GDM1 (cell line): ENCODE measurements around the gene FAM110D.

Experiments
- DNase-seq: peaks from one replicate; lab custom pipeline; 2025; lab: John Stamatoyannopoulos, UW

Gene FAM110D

GRCh38 chr1:26163684-26164035 is 4.8 kb downstream of the FAM110D start:
- DNase-seq = no peak

DNA sequence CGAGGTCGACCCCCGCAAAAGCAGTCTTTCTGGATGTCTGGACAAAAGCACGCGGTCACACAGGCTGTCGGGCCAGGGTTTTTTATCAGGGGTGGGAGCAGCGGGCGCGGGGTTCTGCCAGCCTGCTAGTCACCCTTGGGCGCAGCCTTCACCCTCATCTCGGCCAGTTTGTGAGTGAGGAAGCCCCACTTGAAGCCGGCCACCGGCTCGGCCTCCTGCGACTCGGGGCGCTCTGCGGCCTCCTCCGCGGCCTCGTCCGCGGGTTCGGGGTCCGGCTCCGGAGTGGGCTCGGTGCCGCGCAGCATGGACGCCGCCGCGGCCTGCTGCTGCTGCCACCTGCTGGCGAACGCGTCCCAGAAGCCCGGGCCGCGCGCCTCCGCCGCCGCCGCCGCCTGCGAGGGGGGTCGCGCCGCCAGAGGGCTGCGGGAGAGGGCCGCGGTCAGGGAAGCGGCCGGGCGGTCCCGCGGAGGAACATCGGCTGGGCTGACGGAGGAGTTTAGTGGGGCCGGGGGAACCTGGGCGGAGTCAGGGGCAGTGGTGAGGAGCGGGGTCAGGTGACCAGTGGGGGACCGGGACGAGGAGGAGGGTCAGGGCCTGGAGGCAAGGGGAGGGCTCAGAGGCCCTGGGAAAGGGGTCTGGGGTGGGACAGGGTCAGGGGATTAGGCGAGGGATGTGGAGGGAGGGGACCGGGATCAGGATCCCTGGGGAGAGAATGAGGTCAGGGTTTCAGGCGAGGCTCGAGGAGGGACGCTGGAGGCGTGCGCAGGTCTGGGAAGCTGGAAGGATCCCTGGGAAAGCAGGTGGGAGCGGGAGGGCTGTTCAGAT is 5.4 kb downstream of the FAM110D start:
- DNase-seq = no peak

GRCh38 chr1:26164861-26165842 is 6.3 kb downstream of the FAM110D start:
- peak; percentile 15 for DNase-seq

DNA sequence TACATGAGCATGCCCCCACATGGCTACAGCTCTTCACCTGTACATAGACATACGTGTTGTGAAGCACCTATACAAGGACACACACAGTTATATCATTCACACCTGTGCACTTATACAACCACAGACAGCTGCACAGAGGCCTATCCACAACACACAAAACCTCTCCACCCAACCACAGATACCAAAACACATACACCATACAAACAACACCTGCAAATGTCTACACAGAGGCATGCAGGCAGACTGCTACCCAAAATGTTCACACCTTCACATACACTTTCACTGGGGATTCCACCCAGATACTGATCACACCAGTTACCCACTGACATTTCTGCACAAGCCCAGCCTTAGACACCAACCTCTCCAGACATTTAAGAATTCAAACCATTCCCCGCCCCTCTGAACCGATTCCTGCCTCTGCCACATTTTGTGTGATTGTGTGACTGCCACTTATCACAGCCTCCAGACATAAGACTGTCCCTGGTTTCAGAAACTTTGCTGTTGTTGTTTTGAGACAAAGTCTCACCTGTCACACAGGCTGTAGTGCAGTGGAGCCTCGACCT is 7.9 kb downstream of the FAM110D start:
- no peak for DNase-seq

GRCh38 chr1:26168410-26169197 is 9.7 kb downstream of the FAM110D start, which contains the start of gene C1orf232:
Gene C1orf232, minus strand, starts transcription at chr1:26168963. Its CDS starts 464 bp downstream, at chr1:26168499.
- DNase-seq = no peak

DNA sequence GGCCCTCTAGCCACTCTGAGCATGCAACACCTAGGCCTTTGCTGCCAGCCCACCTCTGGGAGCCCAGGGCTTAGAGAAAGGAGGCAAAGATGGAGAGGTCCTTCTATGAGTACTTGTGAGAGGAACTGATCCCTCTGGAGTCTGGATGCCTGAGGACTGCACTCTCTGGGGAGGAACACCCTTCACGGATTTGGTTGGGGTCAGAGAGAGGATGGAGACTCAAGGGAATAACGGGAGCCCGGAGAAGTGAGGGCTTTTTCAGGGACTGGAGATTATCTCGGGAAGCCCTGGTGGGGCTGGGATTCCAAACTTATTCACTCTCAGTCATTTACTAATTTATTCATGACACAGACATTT is 10.3 kb downstream of the FAM110D start:
- DNase-seq = no peak

DNA sequence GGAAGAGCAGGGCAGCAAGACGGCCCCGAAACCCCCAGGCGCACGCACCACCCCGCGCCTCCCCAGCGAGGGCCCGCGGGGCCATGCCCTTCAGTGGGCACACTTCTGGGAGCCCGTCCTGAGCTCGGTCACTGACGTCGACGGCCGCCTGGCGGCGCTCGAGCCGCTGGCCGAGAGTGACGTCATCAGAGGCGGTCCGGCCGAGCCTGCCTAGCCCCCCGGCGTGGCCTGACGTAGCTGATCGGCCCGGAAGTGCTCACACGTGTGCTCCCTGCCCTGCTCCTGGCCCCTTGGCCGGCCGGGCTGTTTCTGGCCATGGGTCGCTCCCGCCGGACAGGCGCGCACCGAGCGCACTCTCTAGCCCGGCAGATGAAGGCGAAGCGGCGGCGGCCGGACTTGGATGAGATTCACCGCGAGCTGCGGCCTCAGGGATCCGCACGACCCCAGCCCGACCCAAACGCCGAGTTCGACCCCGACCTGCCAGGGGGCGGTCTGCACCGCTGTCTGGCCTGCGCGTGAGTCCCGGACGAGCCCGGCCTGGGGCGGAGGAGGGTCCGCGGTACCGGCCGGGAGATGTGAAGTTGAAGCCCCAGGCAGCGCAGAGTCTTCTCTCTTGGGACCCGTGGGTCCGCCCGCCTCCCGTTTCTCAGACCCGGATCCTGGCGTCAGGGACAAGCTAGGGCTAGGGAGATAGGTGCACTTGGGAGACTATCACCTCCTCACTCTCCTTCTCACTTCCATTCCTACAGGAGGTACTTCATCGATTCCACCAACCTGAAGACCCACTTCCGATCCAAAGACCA is 11.0 kb downstream of the FAM110D start, which contains the start of gene ZNF593:
Gene ZNF593 (plus strand): TSS at position 240 of the 803 bp plus-strand sequence. CDS start 76 bp downstream, at position 316.
- DNase-seq = peak; percentile 89

DNA sequence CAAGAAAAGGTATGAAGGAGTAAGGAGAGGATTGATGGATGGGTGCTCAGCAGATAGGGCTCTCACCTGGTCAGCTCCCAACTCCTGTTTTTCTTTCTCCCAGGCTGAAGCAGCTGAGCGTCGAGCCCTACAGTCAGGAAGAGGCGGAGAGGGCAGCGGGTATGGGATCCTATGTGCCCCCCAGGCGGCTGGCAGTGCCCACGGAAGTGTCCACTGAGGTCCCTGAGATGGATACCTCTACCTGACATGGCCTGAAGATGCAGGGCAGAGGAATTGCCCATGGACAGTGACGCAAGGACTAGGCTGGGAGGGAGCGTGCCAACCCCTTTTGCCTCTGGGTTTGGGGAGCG is 11.6 kb downstream of the FAM110D start:
- no peak for DNase-seq

DNA sequence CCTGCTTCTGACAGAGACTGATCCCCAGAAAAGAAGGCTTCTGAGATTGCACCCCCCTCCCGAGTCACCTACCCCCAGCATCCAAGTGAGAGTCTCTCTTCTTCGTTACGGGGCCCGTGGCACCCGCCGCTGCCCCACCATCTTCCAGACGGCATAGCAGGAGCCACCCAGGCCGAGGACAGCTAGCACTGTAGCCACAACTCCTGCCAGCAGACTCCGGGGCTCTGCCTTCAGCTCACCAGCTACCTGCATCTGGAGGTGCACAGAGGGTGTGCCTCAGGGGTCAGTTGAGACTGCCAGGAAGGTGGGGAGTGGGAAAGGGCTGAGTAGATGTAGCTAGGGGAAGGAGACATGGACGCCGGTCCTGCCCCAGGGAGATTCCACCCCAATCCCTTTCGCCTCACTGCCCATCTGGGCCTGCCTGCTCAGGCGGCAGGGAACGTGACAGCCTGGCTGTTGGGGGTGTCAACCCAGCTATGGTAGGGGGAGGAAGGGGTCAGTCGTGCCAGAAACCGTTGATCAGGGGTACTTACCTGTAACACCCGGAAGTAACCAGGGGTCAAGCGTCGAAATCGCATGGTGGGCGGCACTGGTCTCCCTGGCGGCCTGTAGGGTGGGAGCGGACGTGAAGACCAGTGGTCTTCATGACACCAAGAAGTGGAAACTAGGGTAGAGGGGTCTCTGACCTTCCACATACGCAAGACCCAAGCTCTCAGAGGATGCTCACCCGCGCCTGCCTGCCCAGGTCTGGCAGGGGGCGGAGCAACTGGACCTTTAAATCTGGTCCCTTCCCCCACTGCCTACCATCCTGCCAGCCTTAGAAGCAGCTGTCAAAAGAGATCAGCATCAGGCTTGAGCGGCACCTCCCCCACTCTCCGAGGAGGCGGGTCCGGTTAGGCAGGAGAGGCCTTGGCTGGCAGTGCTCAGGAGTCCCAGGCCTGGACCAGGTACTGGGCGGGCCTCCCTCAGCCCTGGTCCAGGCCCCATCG is 12.5 kb downstream of the FAM110D start, which contains the start of gene ZNF593OS:
Gene ZNF593OS (minus strand): TSS at position 749 of the 989 bp plus-strand sequence. CDS start 171 bp downstream, at position 578.
- DNase-seq = no peak

GRCh38 chr1:26175346-26175745 is 16.5 kb downstream of the FAM110D start:
- no peak for DNase-seq

DNA sequence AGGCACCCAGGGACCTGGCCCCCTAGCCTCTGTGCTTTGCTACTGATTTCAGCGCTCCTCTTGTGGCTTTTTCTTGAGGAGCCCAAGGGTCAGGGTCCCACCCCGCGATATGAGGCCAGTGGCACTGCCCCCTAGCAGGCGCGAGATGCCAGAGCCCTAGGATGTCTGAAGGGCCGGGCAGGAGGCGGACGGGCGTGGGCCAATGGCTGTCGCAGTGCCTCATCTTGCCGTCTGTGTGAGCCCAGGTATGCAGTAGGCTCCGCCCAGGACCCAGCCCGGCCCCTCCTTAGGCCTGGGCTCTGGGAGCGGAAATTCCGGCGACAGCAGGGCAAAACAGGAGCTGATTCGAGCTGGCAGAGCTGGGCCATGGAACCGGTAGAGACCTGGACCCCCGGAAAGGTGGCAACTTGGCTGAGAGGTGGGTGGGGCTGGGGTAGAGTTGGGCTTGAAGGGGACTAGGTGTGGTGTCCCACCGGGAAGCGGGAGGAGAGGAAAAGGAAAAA is 18.4 kb downstream of the FAM110D start, which contains the start of gene CNKSR1:
Gene CNKSR1 (plus strand): TSS at position 310 of the 503 bp plus-strand sequence. CDS start 57 bp downstream, at position 367.
- DNase-seq = no peak

DNA sequence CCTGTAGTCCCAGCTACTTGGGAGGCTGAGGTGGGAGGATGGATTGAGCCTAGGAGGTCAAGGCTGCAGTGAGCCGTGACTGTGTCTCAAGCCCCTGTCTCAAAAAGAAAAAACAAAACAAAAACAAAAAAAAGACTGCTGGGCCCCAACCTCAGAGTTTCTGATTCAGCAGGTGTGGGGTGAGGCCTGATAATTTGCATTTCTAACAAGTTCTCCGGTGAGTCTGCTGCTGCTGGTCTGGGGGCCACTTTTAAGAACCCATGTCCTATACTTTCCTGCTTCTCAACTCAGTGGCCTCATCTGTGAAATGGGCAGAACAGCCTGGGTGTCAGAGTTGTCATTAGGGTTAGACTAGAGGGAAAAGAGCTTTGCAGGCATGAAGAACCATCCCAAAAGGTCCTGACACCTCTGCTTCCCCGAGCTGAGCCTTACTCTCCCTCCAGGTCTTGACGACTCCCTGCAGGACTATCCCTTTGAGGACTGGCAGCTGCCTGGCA is 21.2 kb downstream of the FAM110D start:
- no peak for DNase-seq

GRCh38 chr1:26181586-26182382 is 22.9 kb downstream of the FAM110D start:
- no peak for DNase-seq

DNA sequence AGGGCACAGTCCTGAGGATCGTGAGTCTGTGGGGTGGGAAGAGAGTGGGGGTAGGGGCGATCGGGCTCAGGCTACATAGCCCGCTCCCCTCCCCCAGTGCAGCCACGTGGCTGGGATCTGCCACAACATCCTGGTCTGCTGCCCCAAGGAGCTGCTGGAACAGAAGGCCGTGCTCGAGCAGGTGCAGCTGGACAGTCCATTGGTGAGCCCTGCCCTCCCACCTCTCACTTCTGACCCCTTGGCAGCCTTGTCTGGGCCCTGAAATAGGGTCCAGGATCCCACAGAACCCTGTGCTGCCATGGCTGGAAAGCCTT is 23.5 kb downstream of the FAM110D start:
- no peak for DNase-seq

GRCh38 chr1:26184086-26184485 is 25.2 kb downstream of the FAM110D start:
- DNase-seq = no peak

GRCh38 chr1:26184883-26185282 is 26.0 kb downstream of the FAM110D start:
- DNase-seq = no peak

- no peak for DNase-seq
Measured at GRCh38 chr1:26187882-26188281, 29.0 kb downstream of the FAM110D start.

DNA sequence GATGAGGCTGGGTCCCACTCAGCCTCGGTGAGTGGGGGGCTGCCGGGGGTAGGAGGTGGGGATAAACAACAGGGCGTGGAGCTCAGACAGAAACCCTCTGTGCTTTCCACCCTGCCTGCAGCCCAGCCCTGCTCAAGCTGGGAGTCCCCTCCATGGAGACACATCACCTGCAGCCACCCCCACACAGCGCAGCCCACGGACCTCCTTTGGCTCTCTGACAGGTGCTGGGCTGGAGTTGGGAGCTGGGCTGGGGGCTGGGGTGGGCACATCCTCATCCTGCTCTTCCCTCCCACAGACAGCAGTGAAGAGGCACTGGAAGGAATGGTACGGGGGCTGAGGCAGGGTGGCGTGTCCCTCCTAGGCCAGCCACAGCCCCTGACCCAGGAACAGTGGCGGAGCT is 29.6 kb downstream of the FAM110D start:
- no peak for DNase-seq
